BJ (cell line): ENCODE data around the gene MROH7. TPM values are rescaled to one million over a fixed set of nuclear protein-coding genes. Genes with fewer than 3 reads are reported as not detected.

ENCODE experiments used
- CTCF ChIA-PET: fragments of 350-600 bp; formaldehyde crosslinking; extraction: SDS; loops from one replicate; lab custom pipeline; 2021; ENCODE audit warnings: antibody characterized with exemption, inconsistent platforms; lab: Yijun Ruan, JAX
- POLR2A ChIA-PET: fragments of 300-600 bp; sonication (Branson Sonifier 250); formaldehyde crosslinking; extraction: SDS; loops from one replicate; lab custom pipeline; 2021; ENCODE audit warnings: antibody characterized with exemption; lab: Charles Lee
- DNase-seq: peaks from one replicate; pipeline ENCODE4 v3.0.0-alpha.2; 2011; ENCODE audit warnings: low read depth
- H3K27me3 ChIP-seq: 2 replicates; pipeline ENCODE4 v1.6.0; 2011; ENCODE audit warnings: low read length; ENCODE audit not compliant: control insufficient read depth, insufficient read depth
- H3K36me3 ChIP-seq: 2 replicates; pipeline ENCODE4 v1.5.1; 2011; ENCODE audit warnings: low read length; ENCODE audit not compliant: control insufficient read depth, insufficient read depth
- H3K4me3 ChIP-seq: 2 replicates; pipeline ENCODE4 v1.5.1; 2011; ENCODE audit warnings: low read depth, mild to moderate bottlenecking, control low read depth, low read length
- polyA plus RNA-seq: library from polyadenylated mRNA; depleted of rRNA; stranded (reverse); fragments of >200 nt; gene quantifications from 2 replicates; pipeline ENCODE4 v1.2.3, GENCODE V29; 2011
- TF ChIP-seq, protein P1 (sequence below): IDR thresholded peaks from 2 replicates; pipeline ENCODE4 v1.5.1; 2011; ENCODE audit warnings: low read depth, mild to moderate bottlenecking, control low read depth, inconsistent platforms, low read length, moderate library complexity; ENCODE audit not compliant: insufficient read depth

Gene MROH7
- polyA plus RNA-seq, 1 experiment: 0.10 TPM

DNA sequence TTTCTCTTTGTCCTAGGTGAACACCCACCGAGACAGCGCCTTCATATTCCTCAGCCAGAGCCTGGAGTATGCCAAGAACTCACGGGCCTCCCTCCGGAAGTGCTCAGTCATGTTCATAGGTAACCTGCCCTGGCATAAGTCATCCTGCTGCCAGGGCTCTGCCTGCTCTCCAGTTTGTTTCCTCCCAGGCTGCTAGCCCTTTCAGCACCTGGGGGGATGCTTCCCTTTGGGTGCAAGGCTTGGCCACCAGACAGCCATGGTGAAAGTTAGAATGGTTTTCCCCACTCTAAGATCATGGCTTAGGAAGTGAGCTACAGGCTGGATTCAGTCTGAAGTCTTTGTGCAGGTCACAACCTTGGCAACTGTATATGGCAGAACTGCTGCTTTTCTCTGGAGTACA is 64.8 kb downstream of the MROH7 start:
- CTCF ChIA-PET: no interaction called here

DNA sequence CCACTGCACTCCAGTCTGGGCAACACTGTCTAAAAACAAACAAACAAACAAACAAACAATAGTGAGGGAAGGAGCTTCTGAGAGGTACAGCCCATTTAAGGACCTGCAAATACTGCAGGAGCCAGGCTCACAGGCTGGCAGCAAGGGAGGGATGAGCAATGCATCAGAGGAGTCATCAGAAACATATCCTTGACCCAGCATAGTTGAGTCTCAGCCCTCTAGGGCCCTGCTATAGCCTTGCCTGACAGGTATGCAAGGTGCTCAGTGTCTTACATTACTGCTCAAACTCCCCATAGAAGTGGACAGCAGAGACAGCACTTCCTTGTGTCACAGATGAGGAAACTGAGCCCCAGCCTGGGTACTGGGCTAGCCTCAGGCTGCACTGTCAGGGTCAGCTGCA is 66.8 kb downstream of the MROH7 start:
- ChIA-PET POLR2A (no interaction called here), CTCF (no interaction called here)
- Histone ChIP-seq H3K4me3 (no peak overlapping the region), H3K36me3 (no peaks in the 10 kb centered on the region), H3K27me3 (peaks cover 7% of the 10 kb centered on the region)
- TF ChIP-seq, protein P1, sequence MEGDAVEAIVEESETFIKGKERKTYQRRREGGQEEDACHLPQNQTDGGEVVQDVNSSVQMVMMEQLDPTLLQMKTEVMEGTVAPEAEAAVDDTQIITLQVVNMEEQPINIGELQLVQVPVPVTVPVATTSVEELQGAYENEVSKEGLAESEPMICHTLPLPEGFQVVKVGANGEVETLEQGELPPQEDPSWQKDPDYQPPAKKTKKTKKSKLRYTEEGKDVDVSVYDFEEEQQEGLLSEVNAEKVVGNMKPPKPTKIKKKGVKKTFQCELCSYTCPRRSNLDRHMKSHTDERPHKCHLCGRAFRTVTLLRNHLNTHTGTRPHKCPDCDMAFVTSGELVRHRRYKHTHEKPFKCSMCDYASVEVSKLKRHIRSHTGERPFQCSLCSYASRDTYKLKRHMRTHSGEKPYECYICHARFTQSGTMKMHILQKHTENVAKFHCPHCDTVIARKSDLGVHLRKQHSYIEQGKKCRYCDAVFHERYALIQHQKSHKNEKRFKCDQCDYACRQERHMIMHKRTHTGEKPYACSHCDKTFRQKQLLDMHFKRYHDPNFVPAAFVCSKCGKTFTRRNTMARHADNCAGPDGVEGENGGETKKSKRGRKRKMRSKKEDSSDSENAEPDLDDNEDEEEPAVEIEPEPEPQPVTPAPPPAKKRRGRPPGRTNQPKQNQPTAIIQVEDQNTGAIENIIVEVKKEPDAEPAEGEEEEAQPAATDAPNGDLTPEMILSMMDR: no peak
- no peak for DNase-seq

More for the DNA sequence above, 64.8 kb downstream of the MROH7 start:
- no peak for DNase-seq
- TF ChIP-seq, protein P1: no peak
- POLR2A ChIA-PET: interaction anchor here (0.5 kb wide), 1 partner anchor 156 kb away, joined by 13 read pairs; no protein-coding TSS in a partner anchor
- Histone ChIP-seq H3K4me3 (no peak overlapping the region), H3K36me3 (no peaks in the 10 kb centered on the region), H3K27me3 (peaks cover 8% of the 10 kb centered on the region)

DNA sequence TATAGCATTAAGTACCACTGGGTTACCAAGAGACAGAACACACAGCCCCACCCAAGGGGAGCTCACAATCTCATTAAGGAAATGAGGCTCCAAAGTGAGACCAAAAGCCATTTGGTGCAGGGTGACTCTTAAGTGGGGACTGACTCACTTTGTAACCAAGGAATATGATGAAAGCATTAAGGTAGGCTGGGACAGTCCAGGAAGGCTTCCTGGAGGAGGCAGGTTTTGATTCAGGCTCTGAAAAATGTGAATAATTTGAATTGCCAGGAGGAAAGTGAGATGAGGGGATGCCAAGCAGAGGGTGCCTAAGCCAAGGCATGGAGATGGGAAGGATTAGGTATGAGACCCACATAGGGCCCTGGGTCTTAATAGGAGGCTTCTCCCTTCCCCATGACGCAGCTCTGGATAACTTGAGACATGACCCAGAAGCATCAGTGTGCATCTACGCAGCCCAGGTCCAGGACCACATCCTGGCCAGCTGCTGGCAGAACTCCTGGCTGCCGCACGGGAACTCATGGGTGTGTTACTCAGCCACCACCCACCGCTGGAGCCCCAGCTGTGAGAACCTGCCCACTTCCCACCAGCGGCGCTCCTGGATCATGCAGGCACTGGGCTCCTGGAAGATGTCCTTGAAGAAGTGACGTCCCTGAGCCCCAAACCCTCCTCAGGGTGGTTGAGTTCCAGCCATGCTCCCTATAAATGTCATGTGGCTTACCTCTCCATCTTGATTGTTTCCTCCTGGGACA is 68.1 kb downstream of the MROH7 start:
- ChIA-PET CTCF (no interaction called here), POLR2A (no interaction called here)
- no peak for DNase-seq
- TF ChIP-seq, protein P1: no peak
- Histone ChIP-seq H3K27me3 (peaks cover 7% of the 10 kb centered on the region), H3K36me3 (no peaks in the 10 kb centered on the region), H3K4me3 (no peak overlapping the region)

DNA sequence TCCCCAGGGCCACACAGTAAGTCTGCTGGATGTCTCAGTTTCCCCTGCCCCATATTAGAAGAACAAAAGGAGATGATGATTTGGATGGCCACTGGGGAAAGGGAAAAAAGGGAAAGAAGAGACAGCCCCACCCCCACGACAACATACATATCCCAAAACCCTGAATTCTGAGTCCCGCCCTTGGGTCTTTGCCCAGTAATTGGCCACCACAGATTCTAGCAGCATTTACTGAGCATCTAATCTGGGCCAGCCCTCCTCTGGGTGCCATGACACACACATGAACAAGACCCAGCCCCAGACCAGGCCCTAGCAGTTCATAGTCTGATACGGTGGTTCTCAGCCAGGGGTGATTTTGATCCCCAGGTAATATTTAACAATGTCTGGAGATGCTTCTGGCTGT is 68.8 kb downstream of the MROH7 start:
- TF ChIP-seq, protein P1: no peak
- CTCF ChIA-PET: no interaction called here
- POLR2A ChIA-PET: no interaction called here
- H3K36me3 ChIP-seq: no peaks in the 10 kb centered on the region
- no peak for DNase-seq
- H3K4me3 ChIP-seq: no peak overlapping the region
- peaks cover 7% of the 10 kb centered on the region for H3K27me3 ChIP-seq

GRCh38 chr1:54710841-54711240 is 69.3 kb downstream of the MROH7 start:
- H3K27me3 ChIP-seq: peaks cover 7% of the 10 kb centered on the region
- DNase-seq: no peak
- H3K4me3 ChIP-seq: no peak overlapping the region
- ChIA-PET POLR2A (no interaction called here), CTCF (no interaction called here)
- TF ChIP-seq, protein P1: no peak
- no peaks in the 10 kb centered on the region for H3K36me3 ChIP-seq
